Measurements from ENCODE around the gene RNU6-9. TPM values are rescaled to one million over a fixed set of nuclear protein-coding genes. Genes with fewer than 3 reads are reported as not detected.
A peak's percentile ranks its signal among the peaks of the same experiment; 100 is the strongest.
"Not testable (repeated sequence)": the region's sequence is repeated elsewhere in the genome, so short reads cannot be mapped to it uniquely, and the experiment has no call there.

RNU6-9 gene
- total and polyA plus RNA-seq, 10 donors = not detected

DNA sequence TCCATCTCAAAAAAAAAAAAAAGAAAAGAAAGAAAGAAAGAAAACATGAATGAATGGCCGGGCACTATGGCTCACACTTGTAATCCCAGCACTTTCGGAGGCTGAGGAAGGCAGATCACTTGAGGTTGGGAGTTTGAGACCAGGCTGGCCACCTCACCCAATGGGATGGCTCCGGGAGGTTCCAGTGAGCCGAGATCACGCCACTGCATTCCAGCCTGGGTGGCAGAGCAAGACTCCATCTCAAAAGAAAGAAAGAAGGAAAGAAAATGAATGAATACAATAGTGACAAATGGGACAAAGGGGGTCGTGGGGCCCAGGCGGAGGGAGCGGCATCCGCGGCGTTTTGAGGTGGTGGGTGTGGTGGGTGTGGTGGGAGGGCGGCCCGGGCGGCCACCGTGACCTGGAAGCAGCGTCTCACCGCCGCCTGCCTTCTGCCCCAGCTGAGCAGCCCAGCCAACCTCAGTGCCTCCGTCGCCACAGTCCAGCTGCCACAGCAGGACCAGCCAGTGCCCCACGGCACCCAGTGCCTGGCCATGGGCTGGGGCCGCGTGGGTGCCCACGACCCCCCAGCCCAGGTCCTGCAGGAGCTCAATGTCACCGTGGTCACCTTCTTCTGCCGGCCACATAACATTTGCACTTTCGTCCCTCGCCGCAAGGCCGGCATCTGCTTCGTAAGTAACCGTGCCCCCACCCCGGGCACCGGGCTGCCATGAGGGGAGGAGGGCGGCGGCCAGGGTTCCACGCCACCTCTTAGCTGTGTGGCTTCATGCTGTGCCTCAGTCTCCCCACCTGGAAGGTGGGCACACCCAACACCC, 47.4 kb upstream of the RNU6-9 start:
- Histone ChIP-seq H3K9me3 (no peaks in the 10 kb centered on the region), H3K4me1 (peaks cover 0 to 63% (median 30%) of the 10 kb centered on the region in 6 donors), H3K27ac (no peak overlapping the region), H3K4me3 (no peak overlapping the region), H3K27me3 (replicated peaks in 1 of 7) (peaks cover 3 to 98% (median 60%) of the 10 kb centered on the region in 7 donors), H3K36me3 (no peaks in the 10 kb centered on the region)
- intact Hi-C loops (cut with DNase I; ENCODE audit: low total_unique reads) = no loop called here
- TF ChIP-seq, protein P1, sequence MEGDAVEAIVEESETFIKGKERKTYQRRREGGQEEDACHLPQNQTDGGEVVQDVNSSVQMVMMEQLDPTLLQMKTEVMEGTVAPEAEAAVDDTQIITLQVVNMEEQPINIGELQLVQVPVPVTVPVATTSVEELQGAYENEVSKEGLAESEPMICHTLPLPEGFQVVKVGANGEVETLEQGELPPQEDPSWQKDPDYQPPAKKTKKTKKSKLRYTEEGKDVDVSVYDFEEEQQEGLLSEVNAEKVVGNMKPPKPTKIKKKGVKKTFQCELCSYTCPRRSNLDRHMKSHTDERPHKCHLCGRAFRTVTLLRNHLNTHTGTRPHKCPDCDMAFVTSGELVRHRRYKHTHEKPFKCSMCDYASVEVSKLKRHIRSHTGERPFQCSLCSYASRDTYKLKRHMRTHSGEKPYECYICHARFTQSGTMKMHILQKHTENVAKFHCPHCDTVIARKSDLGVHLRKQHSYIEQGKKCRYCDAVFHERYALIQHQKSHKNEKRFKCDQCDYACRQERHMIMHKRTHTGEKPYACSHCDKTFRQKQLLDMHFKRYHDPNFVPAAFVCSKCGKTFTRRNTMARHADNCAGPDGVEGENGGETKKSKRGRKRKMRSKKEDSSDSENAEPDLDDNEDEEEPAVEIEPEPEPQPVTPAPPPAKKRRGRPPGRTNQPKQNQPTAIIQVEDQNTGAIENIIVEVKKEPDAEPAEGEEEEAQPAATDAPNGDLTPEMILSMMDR (IDR thresholded peaks at IDR 0.05 in 8 of 11, conservative IDR thresholded peaks at IDR 0.05 in 3 of 11) = no peak
- no peak for TF ChIP-seq POLR2A (IDR thresholded peaks at IDR 0.05)
- TF ChIP-seq POLR2AphosphoS5 (IDR thresholded peaks at IDR 0.05) = no peak
- WGBS, 5 donors = 63 to 72% (median 70%) methylated on average over 36 to 37 of the region's 37 CpGs
- no peak for DNase-seq

DNA sequence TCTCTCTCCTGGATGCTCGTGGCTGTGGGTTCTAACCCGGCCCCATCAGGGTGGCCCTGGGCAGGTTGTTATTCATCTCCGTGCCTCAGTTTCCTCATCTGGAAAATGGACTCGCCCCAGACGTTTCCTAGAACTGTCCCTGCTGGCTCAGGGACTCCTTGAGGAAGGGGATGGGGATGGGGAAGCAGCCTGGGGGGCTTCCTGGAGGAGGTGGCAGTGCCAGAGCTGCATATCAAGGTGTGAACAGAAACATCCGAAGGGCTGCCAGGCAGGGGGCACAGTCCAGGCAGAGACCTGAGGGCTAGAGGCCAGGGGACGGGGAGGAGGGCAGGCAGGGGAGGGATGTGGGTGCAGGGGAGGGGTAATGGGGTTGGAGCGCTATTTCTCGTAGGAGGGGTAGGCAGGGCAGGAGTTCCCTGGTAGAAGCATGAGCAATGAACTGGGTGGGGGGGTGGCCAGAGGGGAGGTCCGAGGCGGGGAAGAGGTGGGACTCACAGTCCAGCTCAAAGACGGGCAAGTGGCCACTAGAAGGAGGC, 44.8 kb upstream of the RNU6-9 start:
- no peaks in the 10 kb centered on the region for H3K9me3 ChIP-seq
- no peaks in the 10 kb centered on the region for H3K36me3 ChIP-seq
- H3K27ac ChIP-seq = peak overlapping the region in 3 of 8 donors; percentile 15 to 79 (median 63)
- H3K27me3 ChIP-seq (replicated peaks in 1 of 7) = peaks cover under 1 to 100% (median 67%) of the 10 kb centered on the region in 7 donors
- H3K4me3 ChIP-seq = no peak overlapping the region
- intact Hi-C loops (cut with DNase I; ENCODE audit: low total_unique reads) = no loop called here
- peaks cover 0 to 74% (median 37%) of the 10 kb centered on the region in 6 donors for H3K4me1 ChIP-seq
- TF ChIP-seq, protein P1 (IDR thresholded peaks at IDR 0.05 in 8 of 11, conservative IDR thresholded peaks at IDR 0.05 in 3 of 11) = no peak
- no peak for TF ChIP-seq POLR2A (IDR thresholded peaks at IDR 0.05)
- TF ChIP-seq POLR2AphosphoS5 (IDR thresholded peaks at IDR 0.05) = no peak
- peak; percentile 42 for DNase-seq
- WGBS, 5 donors = 25 to 46% (median 36%) methylated on average over 10 to 12 of the region's 12 CpGs

DNA sequence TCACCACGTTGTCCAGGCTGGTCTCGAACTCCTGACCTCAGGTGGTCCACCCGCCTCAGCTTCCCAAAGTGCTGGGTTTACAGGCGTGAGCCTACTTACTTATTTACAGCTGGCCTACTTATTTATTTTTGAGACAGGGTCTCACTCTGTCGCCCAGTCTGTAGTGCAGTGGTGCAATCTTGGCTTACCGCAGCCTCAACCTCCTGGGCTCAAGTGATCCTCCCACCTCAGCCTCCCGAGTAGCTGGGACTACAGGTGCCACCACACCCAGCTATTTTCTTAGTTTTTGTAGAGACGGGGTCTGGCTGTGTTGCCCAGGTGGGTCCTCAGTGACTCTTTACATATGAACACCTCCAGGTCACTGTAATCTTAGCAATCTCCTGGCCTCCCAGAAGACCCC, 44.1 kb upstream of the RNU6-9 start:
- H3K4me1 ChIP-seq = peaks cover 0 to 68% (median 31%) of the 10 kb centered on the region in 6 donors
- H3K27ac ChIP-seq = peak overlapping the region in 3 of 8 donors; percentile 15 to 79 (median 63)
- H3K36me3 ChIP-seq; H3K4me3 ChIP-seq; H3K9me3 ChIP-seq; intact Hi-C loops (cut with DNase I; ENCODE audit: low total_unique reads); DNase-seq: not testable (repeated sequence)
- WGBS, 5 donors = 62 to 84% (median 74%) methylated on average over 8 of the region's 8 CpGs
- peaks cover 0 to 97% (median 64%) of the 10 kb centered on the region in 7 donors for H3K27me3 ChIP-seq (replicated peaks in 1 of 7)

DNA sequence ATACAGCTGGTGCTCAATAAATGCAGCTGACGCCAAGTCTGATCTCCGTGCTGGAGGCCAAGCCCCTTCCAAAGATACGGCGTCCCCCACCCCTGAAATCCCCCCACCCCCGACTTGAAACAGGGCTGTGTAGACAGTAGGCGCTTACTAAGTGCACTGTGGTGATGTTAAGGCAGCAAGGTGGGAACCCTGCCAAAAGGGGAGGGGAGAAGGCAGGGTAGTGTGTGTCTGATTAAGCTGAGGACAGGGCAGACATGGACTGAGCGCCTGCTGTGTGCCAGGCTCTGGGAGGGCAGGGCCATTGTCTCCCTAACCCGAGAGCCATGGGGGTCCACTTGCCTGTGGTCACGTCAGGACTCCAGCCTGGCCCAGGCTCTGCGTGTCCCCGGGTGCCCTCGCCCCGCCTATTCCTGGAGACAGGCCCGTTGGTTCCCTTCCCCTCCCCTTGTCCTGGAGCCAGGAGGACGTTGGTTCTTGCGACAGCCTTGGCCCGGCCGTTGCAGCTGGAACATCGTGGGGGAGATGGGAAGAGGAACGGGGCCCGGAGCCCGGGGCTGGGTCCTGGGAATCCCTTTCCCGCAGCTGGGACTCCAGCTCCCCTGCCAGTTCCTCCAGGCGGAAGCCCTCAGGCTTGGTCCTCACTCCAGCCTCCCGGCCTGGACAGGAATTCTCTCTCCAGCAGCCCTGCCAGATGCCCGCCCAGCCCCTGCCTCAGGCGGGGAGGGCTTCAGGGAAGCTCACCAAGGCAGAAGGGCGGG, 42.9 kb upstream of the RNU6-9 start:
- intact Hi-C loops (cut with DNase I; ENCODE audit: low total_unique reads) = loop anchor here (10.0 kb wide), 1 partner anchor 76 kb away; no protein-coding TSS in a partner anchor
- peak overlapping the region in 1 of 8 donors; percentile 5 for H3K4me3 ChIP-seq
- 20 to 24% (median 21%) methylated on average over 17 to 28 of the region's 28 CpGs for WGBS, 5 donors
- H3K27ac ChIP-seq = peak overlapping the region in 7 of 8 donors; percentile 60 to 82 (median 79)
- peak; percentile 81 for DNase-seq
- H3K36me3 ChIP-seq = no peaks in the 10 kb centered on the region
- H3K4me1 ChIP-seq = peaks cover 0 to 60% (median 30%) of the 10 kb centered on the region in 6 donors
- no peaks in the 10 kb centered on the region for H3K9me3 ChIP-seq
- TF ChIP-seq, protein P1 (IDR thresholded peaks at IDR 0.05 in 8 of 11, conservative IDR thresholded peaks at IDR 0.05 in 3 of 11) = no peak
- TF ChIP-seq POLR2AphosphoS5 (IDR thresholded peaks at IDR 0.05) (peak; percentile 80 to 88 (median 81)), POLR2A (IDR thresholded peaks at IDR 0.05) (no peak)
- H3K27me3 ChIP-seq (replicated peaks in 1 of 7) = peaks cover 0 to 97% (median 55%) of the 10 kb centered on the region in 7 donors

All from spleen (tissue), 11 donors.